DMS53 (cell line): Measurements from ENCODE around the gene MIEF2.
A peak's percentile ranks its signal among the peaks of the same experiment; 100 is the strongest.

ENCODE experiments used
- DNase-seq: peaks from one replicate; lab custom pipeline; 2025; lab: John Stamatoyannopoulos, UW

The MIEF2 gene

DNA sequence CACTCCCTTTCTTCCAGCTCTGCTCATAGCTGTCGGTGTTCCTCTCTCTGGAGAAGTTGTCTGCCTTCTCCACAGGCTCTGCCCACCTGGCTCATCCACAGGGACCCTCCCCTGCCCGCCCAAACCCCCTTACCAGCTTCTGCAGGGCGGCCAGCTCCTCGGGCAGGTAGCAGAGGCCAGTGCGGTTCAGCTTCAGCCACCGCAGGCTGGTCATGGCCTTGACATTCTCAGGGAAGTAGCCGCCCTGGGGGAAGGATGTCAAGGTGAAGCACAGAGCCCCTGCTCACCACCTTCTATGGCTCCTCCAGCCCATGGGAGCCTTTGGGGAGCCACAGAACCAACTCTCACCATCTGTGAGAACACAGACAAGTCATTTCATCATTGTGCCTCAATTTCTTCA, 3.7 kb upstream of the MIEF2 start:
- no peak for DNase-seq

DNA sequence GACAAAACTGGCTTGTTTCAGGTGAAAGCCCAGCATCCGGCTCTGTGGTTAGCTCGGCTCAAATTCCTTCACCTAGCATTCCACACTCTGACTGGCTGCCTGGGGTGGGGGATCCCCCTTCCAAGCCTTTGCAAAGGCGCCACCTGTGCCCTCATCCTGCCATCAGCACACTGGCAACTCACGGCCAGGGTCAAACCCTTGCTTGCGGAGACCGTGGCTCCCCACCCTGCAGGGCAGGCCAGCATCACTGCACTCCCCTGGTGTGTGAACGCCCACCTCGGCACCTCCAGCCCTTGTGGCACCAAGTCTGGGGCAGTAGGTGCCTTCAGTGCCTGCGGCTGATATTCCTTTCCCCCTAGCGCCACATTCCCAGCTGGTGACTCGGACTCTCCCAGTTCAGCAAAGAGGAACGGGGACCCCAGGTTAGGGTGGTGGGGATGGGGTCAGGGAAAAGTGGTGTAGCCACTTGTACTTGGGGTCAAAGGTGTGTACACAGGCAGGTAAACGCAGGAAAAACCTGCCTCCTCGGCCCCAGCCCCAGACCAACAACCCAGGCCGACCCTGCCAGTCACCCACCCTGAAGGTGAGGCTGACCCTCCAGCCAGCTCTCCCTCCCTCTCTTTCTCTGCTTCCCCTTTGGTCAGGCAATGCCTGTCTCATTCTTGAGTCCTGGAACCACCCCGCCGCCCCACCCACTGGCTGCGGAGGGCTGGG, 3.0 kb upstream of the MIEF2 start:
- DNase-seq = no peak

DNA sequence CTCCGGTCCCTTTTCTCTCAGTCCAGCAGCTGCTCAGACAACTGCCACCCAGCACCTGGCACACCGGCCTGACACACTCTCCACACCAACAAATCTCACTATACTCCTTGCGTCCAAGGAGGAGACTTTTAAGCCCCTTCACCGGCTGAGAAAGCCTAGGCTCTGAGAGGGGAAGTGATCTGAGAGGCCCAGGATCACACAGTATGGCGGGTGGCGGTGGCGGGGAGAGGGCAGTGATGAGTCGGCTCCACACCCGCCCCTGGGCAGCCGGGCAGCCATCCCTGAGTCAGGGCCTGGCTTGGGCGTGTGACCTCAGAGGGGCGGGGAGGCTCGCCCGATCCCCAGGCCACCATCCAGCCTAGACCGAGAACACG, 2.5 kb upstream of the MIEF2 start:
- peak; percentile 82 for DNase-seq

DNA sequence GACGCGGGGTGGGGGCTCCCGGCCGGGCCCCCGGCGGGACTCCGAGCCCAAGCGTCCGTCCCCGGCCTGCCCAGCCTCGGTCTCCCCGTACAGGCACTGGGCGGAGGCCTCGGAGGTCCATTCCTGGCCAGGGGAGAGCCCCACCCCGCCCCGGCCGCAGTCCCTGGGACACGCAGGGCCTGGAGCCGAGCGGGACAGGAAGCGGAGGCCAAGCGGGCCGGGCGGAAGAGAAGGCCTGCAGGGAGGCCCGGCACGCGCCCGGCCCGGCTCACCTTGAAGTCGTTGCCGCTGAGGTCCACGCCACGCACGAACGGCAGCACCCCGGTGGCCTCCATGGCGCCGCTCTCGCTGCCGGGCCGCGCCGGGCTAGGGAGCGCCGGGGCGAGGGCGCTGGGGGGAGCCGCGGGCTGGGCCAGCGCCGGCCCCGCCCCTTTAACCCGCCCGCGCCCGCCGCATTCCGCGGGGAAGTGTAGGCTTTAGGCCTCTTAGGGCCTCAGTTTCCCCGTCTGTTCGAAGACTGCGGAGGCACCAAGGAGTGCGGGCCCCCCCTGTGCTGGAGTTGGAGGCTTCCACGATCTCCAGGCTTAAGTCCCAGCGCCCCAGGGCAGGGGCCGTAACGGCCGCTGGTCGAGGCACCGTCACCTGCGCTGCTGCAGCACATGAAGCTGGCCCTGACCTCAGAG, 2.0 kb upstream of the MIEF2 start, which contains the start of gene FLII:
TSS of gene FLII (minus strand) at position 383 of the 683 bp plus-strand sequence. CDS start at position 335, 48 bp downstream.
- peak; percentile 78 for DNase-seq

DNA sequence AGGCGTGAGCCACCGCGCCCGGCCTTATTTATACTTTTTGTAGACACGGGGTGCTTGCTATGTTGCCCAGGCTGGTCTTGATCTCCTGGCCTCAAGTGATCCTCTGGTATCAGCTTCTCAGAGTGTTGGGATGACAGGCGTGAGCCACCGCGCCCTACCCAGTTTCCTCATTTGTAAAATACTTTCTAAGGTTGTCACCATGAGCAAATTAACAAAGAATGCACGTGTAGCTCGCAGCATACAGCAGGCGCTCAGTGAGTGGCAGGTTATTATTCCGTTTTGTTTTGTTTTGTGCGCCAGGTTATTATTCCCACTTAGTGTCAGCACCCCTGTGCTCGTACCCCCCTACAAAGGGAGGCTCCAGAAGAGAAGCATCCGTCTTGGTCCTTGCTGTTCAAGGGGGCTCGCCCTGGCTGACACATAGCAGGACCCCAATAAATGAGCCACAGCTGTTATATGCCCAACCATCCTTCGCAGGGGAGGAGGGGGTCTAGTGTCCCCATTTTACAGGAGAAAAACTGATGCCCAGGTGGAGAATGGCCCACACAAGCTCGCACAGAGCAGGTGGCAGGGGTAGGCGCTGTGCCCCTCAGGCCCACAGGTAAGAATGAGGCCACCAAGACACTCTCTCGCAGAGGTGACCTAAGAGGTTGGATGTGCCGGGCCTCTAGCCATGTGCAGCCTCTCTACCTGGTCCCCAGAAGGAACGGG, 686 bp upstream of the MIEF2 start:
- peak; percentile 18 for DNase-seq

DNA sequence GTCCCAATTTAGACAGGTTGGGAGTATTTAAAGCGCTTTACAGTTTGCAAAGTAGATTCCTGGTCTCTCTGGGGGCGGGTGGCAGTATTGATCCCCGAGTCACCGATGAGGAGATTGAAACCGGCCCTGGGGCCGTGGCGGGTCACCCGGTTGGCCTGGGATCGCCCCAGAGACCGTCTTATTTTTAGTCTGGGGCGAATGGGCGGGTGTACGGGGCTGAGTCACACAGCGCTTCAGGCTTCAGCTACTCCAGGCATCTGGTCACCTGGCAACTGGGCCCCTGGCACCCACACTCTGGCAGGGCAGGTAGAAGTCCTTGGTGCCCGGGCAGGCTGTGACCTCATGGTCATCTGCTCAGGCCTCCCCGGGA, 669 bp downstream of the MIEF2 start:
- DNase-seq = peak; percentile 89

DNA sequence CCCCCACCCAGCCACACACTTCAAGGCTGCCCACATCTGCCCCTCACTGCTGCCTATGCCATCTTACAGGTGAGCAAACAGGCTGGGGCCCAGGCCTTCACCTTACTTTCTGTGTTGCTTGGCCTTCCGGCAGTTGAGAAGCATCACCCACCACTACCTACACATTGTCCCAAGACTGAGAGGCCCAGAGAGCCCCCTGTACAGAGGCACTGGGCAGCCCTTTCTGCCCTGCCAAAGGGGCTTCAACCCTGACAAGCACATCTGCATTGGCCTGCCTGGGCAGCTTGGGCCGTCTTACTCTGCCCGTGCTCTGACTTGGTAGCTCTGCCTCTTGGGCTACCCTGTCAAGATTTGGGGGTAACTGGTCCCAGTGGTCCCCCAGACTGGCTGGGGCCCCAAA, 1.2 kb downstream of the MIEF2 start:
- no peak for DNase-seq

DNA sequence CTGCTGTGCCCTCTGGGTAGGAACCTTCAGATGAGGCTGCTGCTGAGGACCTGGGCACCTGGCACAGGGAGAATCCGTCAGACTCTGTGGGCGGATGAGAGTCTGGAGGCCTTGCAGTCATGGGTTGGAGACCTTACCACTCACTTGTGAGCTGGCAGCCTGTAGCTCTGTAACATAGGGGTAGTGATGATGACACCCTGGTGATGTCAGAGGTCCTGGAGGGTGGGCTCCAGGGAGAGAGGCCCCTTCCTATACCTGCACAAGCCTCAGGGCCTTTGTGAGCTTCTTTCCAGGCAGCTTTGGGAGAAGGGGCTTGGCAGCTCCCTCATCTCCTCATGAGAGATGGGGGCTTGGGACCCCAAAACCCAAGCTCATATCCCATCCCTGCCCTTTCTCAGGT, 1.6 kb downstream of the MIEF2 start:
- no peak for DNase-seq

DNA sequence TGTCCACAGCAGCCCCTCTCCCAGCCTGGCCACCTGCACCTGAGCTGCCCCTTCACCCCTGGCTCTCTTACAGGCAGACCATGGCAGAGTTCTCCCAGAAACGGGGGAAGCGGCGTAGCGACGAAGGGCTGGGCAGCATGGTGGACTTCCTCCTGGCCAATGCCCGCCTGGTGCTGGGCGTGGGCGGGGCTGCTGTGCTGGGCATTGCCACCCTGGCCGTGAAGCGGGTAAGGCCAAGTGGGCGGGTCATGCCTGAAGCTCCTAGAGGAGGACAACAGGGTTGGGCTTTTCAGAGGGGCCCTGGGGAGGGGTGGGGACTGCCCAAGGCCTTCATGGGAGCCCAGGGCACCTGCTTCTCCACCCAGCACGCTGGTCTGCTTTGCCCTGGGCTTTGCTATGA, 2.2 kb downstream of the MIEF2 start:
- no peak for DNase-seq

DNA sequence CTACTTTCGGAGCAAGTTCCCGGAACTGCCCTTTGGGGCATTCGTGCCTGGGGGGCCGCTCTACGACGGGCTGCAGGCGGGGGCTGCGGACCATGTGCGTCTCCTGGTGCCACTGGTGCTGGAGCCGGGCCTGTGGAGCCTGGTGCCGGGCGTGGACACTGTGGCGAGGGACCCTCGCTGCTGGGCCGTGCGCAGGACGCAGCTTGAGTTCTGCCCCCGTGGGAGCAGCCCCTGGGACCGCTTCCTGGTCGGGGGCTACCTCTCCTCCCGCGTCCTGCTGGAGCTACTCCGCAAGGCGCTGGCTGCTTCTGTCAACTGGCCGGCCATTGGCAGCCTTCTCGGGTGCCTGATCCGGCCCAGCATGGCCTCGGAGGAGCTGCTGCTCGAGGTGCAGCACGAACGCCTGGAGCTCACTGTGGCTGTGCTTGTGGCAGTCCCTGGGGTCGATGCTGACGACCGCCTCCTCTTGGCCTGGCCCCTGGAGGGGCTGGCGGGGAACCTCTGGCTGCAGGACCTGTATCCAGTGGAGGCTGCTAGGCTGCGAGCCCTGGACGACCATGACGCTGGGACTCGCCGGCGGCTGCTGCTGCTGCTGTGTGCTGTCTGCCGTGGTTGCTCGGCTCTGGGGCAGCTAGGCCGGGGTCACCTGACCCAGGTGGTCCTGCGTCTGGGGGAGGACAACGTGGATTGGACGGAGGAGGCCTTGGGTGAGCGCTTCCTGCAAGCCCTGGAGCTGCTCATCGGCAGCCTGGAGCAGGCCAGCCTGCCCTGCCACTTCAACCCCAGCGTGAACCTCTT, 3.6 kb downstream of the MIEF2 start:
- DNase-seq = no peak

DNA sequence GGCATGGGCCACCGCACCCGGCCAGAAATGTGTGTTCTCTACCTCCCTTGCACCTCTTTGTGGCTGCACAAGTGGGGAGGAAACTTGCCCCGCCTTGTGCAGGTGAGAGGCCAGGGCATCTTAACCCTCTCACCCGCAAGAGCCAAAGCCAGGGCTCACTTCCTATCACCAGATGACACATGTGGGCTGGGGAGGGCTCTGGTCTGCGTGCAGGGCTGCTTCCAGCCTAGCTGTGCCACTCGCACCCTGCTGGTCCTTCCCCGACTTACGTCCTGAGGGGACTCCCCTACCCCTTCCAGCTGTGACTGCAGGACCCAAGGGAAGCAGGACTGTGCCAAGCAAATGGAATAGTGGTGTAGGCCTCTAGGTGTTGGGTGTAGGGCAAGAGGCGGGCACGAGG, 6.9 kb downstream of the MIEF2 start:
- no peak for DNase-seq

DNA sequence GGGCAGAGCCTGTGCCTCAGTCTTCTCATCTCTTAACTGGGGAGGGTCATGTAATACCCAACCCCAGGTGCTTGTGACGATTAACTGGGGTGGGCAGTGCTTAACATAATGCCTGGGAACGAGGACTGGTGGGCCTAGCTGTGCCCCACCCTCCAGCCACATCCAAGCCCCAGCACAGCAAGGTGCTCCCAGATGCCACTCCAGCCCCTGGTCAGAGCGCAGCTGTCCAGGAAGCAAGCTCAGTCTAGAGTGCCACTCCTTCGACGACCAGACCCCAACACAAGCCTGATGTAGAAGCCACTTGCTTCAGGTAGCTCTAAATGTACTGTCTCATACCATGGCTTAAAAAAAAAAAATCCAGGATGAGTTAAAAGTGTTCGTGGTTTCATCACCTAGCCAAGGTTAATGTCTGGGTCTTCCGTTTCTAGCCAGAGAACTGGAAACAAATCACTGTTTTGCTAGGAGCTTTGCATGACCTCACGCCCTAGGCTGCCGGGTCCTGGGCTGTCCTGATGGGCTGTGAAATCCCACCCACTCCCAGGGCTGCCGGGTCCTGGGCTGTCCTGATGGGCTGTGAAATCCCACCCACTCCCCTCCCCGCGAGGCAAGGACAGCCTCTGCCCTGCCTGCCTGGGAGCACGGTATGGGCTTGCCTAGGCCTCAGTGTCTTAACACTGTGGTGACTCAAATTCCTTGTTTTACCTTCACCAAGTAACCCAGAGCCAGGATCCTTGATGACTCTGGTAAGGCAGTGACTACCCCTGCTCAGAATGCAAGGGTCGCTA, 7.7 kb downstream of the MIEF2 start:
- DNase-seq = no peak

DNA sequence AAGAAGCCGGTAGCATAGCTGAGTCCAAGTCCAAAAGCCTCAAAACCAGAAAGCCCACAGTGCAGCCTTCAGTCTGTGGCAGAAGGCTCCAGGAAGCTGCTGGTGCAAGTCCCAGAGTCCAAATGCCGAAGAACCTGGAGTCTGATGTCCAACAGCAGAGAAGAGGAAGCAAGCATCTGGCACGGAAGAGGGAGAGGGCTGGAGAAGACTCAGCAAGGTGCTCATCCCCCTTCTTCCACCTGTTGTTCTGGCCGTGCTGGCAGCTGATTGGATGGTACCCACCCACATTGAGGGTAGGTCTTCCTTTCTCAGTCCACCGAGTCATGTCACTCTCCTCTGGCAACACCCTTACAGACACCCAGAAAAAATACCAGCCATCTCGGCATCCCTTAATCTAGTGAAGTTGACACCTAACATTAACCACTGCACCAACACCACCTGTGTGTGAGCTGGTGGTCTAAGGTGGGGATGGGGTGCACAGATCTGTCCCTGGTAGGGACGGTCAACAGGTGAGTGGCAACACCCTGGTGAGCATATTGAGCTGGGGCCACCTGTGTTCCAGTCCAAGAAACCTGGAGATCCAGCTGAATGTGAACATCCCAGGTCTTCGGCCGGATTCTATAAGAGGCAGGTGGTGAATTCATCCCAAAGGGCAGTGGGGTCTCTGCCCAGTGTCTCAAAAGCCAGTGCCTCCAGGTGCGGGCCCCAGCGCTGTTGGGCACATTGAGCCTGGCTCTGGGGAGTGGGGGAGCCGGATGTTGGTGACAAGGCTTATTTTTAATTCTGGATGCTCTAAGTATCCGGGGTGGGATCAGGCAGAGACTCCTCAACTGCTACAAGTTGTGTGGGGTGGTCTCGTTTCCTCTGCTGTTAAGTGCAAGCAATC, 9.8 kb downstream of the MIEF2 start:
- no peak for DNase-seq

DNA sequence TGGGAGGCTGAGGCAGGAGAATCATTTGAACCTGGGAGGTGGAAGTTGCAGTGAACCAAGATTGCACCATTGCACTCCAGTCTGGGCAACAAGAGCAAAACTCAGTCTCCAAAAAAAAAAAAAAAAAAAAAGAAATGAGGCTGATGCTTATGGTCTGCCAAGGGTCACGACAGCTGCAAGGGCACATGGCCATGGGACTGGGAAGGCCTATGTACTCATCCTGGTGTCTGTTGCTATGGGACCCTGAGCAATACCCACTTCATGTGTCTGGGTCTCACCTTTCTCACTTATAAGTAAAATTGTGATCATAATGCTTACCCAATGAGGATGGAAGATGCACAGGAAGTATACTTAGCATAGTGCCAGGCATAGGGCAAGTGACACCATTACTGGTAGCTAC, 16.6 kb downstream of the MIEF2 start:
- DNase-seq = no peak

DNA sequence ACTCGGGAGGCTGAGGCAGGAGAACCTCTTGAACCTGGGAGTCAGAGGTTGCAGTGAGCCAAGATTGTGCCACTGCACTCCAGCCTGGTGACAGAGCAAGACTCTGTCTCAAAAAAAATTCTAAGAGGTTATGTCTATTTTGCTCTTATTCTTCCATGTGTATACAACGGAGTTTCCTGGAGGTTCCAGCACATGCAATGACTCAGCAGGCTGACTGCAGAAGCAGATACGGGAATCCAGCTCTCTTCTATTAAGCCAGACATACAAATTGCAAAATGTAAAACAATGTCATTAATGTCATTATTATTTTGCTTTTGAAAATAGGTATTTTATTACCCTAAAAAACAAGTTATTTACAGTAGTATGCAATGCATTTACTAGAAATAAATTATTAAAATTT, 18.4 kb downstream of the MIEF2 start:
- DNase-seq = no peak

DNA sequence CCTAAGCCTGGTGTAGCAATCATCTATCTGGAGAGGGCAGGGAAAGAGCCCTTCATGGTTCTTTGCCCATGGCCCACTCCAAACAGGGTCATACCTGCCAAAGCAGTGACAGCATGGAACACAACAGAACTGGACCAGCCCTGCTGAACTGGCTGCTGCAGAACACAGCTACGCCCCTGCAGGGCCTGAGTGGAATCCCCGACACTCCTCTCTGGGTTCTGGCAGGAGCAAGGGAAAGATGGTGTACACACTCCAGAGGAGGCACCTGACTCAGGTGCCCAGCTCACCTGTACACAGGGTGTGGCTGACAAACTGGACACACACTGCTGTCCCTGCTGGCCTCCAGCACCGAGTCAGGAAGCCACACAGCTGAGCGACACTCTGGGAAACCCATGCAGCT, 19.8 kb downstream of the MIEF2 start:
- DNase-seq = no peak

DNA sequence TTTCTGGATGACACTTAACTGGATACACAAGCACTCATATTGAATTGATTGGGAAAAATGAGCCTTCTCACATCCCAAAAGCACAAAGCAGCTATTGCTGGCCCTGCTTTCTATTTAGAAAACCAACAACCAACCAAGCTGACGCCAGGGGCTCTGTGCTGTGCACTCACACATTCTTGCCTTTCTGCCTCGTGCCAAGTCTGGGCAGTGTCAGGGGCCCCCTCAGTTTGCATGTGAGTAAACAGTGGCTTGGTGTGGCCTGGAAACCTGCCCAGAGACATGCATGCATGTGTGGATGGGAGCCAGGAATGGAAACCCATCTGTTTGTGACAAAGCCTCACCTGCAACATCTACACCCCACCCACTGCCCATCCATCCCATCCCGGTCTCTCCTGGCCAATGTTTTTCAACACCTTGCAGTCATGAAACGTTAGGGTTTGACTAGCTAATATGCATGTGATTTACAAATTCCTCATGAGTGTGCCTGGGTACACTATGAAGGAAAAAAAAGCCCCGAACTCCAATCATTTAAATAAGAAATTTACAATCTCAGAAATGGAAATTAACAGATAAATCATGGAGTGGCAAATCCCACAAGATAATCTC, 20.4 kb downstream of the MIEF2 start:
- no peak for DNase-seq

DNA sequence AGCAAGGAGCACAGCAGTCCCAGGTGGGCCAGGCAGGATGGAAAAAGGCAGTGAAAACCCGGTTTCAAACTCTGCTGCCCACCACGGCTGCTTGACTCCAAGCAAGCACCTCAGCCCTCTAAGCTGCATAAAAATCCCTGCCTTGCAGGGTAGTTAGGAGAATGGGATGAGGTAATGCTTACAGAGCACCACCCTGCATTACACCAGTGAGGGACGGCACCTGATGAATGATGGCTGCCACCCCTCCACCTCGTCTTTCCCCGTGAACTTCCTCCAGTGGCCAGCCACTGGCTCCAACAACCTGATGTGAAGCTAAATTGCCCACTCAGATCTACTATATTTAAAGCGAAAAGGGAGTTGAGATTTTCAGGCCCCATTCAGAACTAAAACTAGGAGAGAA, 21.3 kb downstream of the MIEF2 start:
- DNase-seq = no peak

DNA sequence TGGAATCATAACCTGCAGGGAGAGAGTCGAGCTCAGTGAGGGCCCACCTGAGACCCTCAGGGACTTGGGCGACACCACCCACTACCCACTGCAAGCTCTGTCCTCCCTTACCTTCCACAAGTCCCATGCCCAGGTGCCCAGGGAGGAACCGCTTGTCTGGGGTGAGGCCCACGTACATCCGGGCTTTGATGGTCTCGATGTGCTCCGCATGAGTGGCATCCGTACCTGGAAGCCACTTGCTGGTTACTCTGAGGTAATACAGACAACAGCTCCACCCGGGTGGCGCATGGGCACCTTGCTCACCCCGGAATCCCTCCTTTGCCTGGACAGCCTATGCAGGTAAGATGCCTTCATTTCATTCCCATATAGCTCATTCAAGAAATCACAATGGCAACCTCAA, 24.8 kb downstream of the MIEF2 start:
- no peak for DNase-seq
